DND-41 (cell line): ENCODE data around the gene FHIT.

ENCODE experiments used
- ATAC-seq: fragments of 200-7000 bp; cut with Tn5 transposase; 3 replicates; pipeline ENCODE4 v1.9.1; 2021; ENCODE audit warnings: low read depth; ENCODE audit not compliant: insufficient read depth
- DNase-seq: peaks from one replicate; pipeline ENCODE4 v3.0.0-alpha.2; 2020
- H2AFZ ChIP-seq: 2 replicates; pipeline ENCODE4 v1.6.0; 2012; ENCODE audit warnings: low read depth, low read length
- H3K27ac ChIP-seq: 2 replicates; pipeline ENCODE4 v1.5.1; 2012; ENCODE audit warnings: low read length, inconsistent platforms
- H3K27me3 ChIP-seq: fragments of 200-600 bp; sonication (generic); 2 replicates; pipeline ENCODE4 v1.6.0; 2012; ENCODE audit warnings: low read length, mild to moderate bottlenecking, inconsistent platforms; ENCODE audit not compliant: insufficient read depth, poor library complexity
- H3K36me3 ChIP-seq: 2 replicates; pipeline ENCODE4 v1.5.1; 2012; ENCODE audit warnings: low read length, inconsistent platforms; ENCODE audit not compliant: insufficient read depth
- H3K4me1 ChIP-seq: 2 replicates; pipeline ENCODE4 v1.5.1; 2012; ENCODE audit warnings: mild to moderate bottlenecking, low read length; ENCODE audit not compliant: insufficient read depth
- H3K4me2 ChIP-seq: 2 replicates; pipeline ENCODE4 v1.6.0; 2012; ENCODE audit warnings: mild to moderate bottlenecking, moderate library complexity, low read length, inconsistent platforms; ENCODE audit not compliant: insufficient read depth
- H3K4me3 ChIP-seq, 2 experiments: fragments of 200-600 bp in 1 of 2; shearing (Covaris generic) in 1 of 2; 2 replicates each; pipeline ENCODE4 v1.5.1; 2012 to 2016; ENCODE audit warnings: inconsistent platforms in 2 of 2, low read length in 2 of 2, mild to moderate bottlenecking in 2 of 2, low read depth in 1 of 2, moderate library complexity in 1 of 2
- H3K79me2 ChIP-seq: 2 replicates; pipeline ENCODE4 v1.6.0; 2012; ENCODE audit warnings: low read length, inconsistent platforms; ENCODE audit not compliant: insufficient read depth
- H3K9ac ChIP-seq: 2 replicates; pipeline ENCODE4 v1.6.0; 2012; ENCODE audit warnings: low read depth, mild to moderate bottlenecking, inconsistent platforms, low read length, moderate library complexity
- H3K9me3 ChIP-seq: 2 replicates; pipeline ENCODE4 v1.5.1; 2012; ENCODE audit warnings: low read length, moderate library complexity, mild to moderate bottlenecking, inconsistent platforms; ENCODE audit not compliant: insufficient read depth, severe bottlenecking
- H4K20me1 ChIP-seq: 2 replicates; pipeline ENCODE4 v1.6.0; 2012; ENCODE audit warnings: low read length; ENCODE audit not compliant: insufficient read depth
- CTCF ChIP-seq: IDR thresholded peaks from 2 replicates; pipeline ENCODE4 v1.5.1; 2012; ENCODE audit warnings: borderline replicate concordance, low read length, moderate library complexity, mild to moderate bottlenecking; ENCODE audit not compliant: poor library complexity, severe bottlenecking; ENCODE audit errors: extremely low read depth
- EZH2 ChIP-seq: IDR thresholded peaks from 3 replicates; pipeline ENCODE4 v1.6.1; 2012; ENCODE audit warnings: borderline replicate concordance, low read depth, mild to moderate bottlenecking, moderate library complexity, low read length, inconsistent platforms; ENCODE audit not compliant: severe bottlenecking

The FHIT gene

GRCh38 chr3:61035573-61035972, 215.7 kb downstream of the FHIT start:
- Histone ChIP-seq H3K4me3 (no peak overlapping the region), H3K27me3 (no peaks in the 10 kb centered on the region), H3K27ac (no peak overlapping the region), H3K36me3 (no peaks in the 10 kb centered on the region), H3K9ac (no peak overlapping the region), H2AFZ (no peak overlapping the region), H3K79me2 (no peaks in the 10 kb centered on the region), H4K20me1 (no peaks in the 10 kb centered on the region), H3K4me1 (no peaks in the 10 kb centered on the region), H3K4me2 (no peak overlapping the region), H3K9me3 (no peaks in the 10 kb centered on the region)
- no peak for TF ChIP-seq CTCF
- TF ChIP-seq EZH2 = no peak
- ATAC-seq (no peak), DNase-seq (no peak)

GRCh38 chr3:61032991-61033390, 218.3 kb downstream of the FHIT start:
- no peaks in the 10 kb centered on the region for H3K4me1 ChIP-seq
- no peaks in the 10 kb centered on the region for H4K20me1 ChIP-seq
- no peaks in the 10 kb centered on the region for H3K27me3 ChIP-seq
- no peaks in the 10 kb centered on the region for H3K36me3 ChIP-seq
- H2AFZ ChIP-seq = no peak overlapping the region
- H3K27ac ChIP-seq = no peak overlapping the region
- no peak overlapping the region for H3K4me3 ChIP-seq
- no peak for TF ChIP-seq EZH2
- TF ChIP-seq CTCF = no peak
- H3K79me2 ChIP-seq = no peaks in the 10 kb centered on the region
- DNase-seq (no peak), ATAC-seq (no peak)
- H3K9me3 ChIP-seq = no peaks in the 10 kb centered on the region
- no peak overlapping the region for H3K9ac ChIP-seq
- no peak overlapping the region for H3K4me2 ChIP-seq

GRCh38 chr3:61031503-61031902, 219.7 kb downstream of the FHIT start:
- no peak for ATAC-seq
- H3K4me1 ChIP-seq = no peaks in the 10 kb centered on the region
- H3K9ac ChIP-seq = no peak overlapping the region
- H3K79me2 ChIP-seq = no peaks in the 10 kb centered on the region
- DNase-seq = no peak
- no peaks in the 10 kb centered on the region for H4K20me1 ChIP-seq
- no peak overlapping the region for H2AFZ ChIP-seq
- H3K36me3 ChIP-seq = no peaks in the 10 kb centered on the region
- no peaks in the 10 kb centered on the region for H3K27me3 ChIP-seq
- H3K4me3 ChIP-seq = no peak overlapping the region
- H3K9me3 ChIP-seq = no peaks in the 10 kb centered on the region
- H3K4me2 ChIP-seq = no peak overlapping the region
- TF ChIP-seq CTCF (no peak), EZH2 (no peak)
- H3K27ac ChIP-seq = no peak overlapping the region

DNA sequence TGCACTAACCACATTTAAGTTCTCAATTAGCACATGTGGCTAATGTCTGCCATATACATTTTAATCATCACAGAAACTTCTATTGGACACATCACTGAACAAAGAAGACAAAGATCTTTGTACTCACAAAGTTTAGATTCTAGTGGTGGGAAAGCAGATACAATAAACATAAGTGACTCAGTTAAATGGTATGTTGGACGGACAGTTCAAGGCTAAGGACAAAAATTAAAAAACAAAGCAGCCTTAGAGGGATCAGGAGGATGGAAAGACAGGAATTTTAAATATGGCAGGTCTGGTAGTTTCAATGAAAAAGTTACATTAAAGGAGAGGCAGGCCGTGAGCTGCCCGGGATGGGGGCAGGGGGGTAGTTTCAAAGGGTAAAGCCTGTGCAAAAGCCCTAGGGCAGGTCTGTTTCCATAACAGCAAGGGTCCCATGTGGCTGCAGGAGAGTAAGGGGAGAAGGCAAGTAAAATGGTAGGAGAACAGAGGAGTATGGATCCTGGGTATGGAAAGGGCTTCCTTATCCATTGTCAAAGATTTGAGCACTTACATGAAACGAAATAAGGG, 220.7 kb downstream of the FHIT start:
- Histone ChIP-seq H3K4me2 (no peak overlapping the region), H3K9me3 (no peaks in the 10 kb centered on the region), H3K27ac (no peak overlapping the region), H3K4me1 (no peaks in the 10 kb centered on the region), H3K9ac (no peak overlapping the region), H3K79me2 (no peaks in the 10 kb centered on the region), H3K4me3 (no peak overlapping the region), H3K27me3 (no peaks in the 10 kb centered on the region), H4K20me1 (no peaks in the 10 kb centered on the region), H3K36me3 (no peaks in the 10 kb centered on the region), H2AFZ (no peak overlapping the region)
- ATAC-seq (no peak), DNase-seq (no peak)
- no peak for TF ChIP-seq EZH2
- no peak for TF ChIP-seq CTCF
